HG03108 (cell line): ENCODE data around the gene UBR2.
"Not testable (repeated sequence)": the region's sequence is repeated elsewhere in the genome, so short reads cannot be mapped to it uniquely, and the experiment has no call there.

Experiments
- ATAC-seq: cut with Tn5 transposase; IDR thresholded peaks from one replicate; pipeline ENCODE4 v1.9.1; 2021; ENCODE audit warnings: moderate library complexity; ENCODE audit not compliant: unreplicated experiment

The UBR2 gene

DNA sequence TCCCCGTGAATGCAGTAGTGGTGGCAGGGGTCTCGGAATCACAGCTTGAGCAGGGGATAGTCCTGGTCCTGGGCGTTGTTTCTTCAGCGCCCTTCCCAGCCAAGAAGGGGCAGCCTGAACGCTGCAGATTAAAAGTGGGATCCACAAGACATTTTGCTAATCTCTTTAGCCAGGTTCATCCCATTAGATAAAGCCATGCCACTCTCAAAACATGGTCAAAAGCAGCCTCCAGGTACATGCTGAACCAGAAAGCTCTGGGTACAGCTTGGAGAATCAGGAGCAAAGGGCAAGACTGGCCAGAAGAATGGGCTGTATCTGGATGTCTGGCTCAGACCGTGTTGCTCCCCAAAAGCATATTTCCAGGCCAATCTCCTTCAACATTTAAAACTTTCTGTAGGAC, 158.7 kb downstream of the UBR2 start, which contains the start of gene PRPH2:
Gene PRPH2, minus strand, starts transcription at position 101 of the 400 bp plus-strand sequence. CDS start 263 bp downstream, outside the sequence.
- no peak for ATAC-seq

DNA sequence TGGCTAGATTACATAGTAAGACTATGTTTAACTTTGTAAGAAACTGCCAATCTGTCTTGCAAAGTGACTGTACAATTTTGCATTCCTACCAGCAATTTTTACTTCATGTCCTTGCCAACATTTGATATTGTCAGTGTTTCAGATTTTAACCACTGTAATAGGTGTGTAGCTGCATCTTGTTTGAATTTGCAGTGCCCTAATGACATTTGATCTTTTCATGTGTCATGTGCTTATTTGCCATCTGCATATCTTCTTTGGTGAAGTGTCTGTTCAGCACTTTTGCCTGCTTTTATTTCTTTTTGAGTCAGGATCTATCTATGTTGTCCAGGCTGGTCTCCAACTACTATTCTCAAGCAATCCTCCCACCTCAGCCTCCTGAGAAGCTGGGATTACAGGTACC, 161.0 kb downstream of the UBR2 start:
- no peak for ATAC-seq

DNA sequence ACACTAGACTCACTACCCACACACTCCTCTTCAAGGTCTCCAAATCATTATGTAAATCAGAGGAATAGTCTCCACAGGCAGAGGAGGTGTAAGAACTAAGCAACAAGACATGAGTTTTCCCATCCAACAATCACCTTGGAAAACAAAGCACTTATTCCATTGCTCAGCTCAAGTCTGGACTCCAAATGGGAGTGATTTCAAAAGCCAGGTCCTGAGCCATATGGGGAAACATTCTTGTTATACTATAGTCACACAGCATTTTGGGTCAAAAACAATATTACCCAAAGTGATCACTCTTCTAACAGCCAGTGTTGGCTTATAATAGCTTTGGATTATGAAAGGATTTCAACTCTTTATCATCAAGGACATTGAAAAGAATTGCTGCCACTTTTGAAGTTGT, 162.2 kb downstream of the UBR2 start:
- no peak for ATAC-seq

DNA sequence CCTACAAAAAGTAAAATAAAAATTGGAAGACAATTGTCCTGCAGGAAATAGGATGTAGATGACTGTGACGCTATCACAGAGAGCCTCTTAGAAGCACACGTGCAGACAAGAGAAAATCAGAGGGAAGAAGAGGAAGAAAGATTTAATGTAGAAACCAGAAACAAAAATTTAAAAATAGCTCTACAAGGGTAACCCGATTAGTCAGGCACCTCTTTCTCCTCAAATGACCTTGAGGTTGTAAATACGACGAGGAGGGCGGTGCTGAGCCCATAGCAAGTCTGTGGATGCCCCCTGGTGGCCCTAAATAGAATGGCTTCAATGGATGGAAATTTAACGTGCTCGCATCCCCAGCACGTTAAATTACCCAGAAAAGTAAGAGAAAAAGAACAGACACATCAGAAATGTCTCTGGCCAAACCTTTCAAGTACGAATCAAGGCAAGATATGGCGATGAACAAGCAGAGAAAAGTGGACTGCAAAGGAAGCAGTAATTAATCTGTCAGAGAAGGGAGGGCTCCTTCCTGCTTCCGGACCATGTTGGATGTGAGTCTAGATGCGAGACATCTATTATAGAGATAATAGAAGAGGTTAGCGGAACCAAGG, 162.8 kb downstream of the UBR2 start:
- ATAC-seq: peak; percentile 84

DNA sequence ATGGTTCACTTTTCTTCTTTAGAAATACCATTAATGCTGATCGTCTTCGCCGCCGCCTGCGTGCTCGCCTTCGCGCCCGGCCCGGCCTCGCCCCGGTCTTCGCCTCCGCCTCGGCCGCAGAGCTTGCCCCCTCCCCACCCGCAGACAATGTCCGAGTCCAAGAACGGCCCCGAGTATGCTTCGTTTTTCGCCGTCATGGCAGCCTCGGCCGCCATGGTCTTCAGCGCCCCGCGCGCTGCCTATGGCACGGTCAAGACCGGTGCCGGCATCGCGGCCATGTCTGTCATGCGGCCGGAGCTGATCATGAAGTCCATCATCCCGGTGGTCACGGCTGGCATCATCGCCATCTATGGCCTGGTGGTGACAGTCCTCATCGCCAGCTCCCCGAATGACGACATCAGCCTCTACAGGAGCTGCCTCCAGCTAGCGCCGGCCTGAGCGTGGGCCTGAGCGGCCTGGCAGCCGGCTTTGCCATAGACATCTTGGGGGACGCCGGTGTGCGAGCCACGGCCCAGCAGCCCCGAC, 163.3 kb downstream of the UBR2 start:
- ATAC-seq: peak; percentile 12

DNA sequence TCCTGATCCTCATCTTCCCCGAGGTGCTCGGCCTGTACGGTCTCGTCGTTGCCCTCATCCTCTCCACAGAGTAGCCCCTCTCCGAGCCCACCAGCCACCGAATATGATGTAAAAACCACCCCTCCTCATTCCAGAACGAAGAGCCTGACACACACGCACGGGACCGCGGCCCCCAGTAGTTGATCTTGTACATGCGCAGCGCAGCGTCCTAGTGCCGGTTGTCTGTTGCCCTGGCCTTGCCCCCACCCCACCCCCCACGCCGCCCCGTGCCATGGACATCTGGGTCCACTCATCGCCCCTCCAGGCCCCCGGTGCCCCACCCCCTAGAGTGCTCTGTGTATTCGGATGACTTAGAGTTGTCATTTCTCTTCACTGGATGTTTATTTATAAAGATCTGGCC, 163.8 kb downstream of the UBR2 start:
- no peak for ATAC-seq

DNA sequence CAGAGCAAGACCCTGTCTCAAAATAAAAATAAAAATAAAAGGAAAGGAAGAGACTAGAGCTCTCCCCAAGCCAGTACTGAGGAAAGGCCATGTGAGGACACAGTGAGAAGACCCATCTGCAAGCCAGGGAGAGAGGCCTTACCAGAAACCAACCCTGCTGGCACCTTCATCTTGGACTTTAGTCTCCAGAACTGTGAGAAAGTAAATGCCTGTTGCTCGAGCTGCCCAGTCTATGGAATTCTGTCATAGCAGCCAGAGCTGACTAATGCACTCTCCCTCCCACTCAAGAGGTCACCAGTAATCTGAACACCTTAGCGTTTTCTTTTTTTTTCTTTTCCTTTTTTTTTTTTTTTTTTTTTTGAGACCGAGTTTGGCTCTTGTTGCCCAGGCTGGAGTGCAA, 165.9 kb downstream of the UBR2 start:
- no peak for ATAC-seq

DNA sequence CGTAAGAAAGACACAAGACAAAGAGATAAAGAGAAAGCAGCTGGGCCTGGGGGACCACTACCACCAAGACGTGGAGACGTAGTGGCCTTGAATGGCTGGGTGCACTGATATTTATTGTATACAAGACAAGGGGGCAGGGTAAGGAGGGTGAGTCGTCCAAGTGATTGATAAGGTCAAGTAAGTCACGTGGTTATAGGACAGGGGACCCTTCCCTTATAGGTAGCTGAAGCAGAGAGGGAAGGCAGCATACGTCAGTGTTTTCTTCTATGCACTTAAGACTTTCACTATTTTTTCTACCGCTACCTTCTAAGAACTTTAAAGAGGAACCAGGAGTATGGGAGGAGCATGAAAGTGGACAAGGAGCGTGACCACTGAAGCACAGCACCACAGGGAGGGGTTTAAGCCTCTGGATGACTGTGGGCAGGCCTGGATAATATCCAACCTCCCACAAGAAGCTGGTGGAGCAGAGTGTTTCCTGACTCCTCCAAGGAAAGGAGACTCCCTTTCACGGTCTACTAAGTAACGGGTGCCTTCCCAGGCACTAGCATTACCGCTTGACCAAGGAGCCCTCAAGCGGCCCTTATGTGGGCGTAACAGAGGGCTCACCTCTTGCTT, 170.1 kb downstream of the UBR2 start:
- not testable (repeated sequence) for ATAC-seq

DNA sequence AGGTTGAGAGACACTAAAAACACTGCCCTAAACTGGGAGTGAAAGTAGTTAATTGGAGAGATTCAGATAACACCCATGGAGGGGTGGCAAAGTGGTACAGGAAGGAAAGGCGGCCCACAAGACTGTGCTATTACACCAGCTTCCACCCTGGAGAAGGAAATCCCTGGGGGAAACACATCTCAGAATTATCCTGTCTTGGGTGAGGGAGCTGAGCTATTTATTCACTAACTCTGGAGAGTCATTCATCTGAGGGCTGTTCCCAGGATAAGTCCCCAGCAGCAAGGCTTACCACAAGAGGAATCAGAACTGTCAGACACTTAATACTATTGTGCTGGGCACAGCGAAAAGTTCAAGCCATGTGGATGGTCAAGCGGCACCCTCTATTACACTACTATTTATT, 172.1 kb downstream of the UBR2 start:
- no peak for ATAC-seq

DNA sequence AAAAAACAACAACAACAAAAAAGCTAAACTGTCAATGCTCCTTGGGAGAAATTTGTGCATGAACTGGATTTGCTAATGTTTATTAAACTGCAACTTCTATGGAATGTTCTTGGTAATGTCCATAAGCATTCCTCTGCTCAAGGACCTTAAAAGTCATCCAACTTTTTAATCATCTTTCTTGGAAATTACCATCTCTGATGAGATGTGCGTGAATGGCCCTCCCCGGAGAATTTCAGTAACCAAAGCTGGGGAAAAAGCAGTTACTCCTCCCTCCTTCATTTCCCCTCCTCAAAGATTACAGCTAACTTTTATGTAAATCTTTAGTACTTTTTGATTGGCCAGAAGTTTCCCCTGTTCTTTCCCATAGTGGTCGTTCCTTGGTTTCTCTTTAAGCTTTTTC, 176.9 kb downstream of the UBR2 start:
- no peak for ATAC-seq

DNA sequence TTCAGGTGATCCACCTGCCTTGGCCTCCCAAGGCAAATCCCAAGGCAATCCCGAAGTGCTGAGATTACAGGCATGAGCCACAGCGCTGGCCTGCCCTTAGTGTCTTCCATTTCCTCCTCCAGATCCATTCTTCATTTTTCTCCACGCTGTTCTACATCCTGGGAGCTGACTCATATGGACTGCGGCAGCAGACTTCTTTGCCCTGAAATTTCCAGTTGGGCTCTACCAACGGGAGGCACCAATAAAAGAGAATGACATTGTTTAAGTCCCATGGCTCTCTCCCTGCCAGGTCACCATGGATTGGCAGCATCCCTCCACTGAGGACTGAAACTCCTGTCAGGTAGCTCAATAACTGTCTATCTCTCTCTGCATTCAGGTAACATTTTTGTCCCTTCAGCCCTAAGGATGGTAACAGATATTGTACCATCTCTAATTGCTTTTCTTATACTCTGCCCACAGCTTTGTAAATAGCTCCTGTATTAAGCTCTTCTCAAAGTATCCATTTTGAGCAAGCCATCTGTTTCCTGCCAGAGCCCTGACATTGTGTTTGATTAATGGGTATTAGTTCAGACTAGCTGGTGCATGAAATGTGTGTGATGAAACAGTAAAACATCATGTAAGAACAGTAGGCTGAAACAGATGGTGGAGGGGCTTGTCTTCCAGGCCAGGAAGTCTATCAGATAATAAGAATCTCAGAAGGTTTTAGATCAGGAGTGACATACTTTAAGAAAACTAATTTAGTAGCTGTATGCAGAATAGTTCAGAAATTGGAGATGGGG, 178.5 kb downstream of the UBR2 start:
- no peak for ATAC-seq
